Muscle layer of duodenum (tissue), 2 donors: ENCODE results near the gene GRIP1.

ENCODE experiments used
- H3K27ac ChIP-seq: one replicate; pipeline ENCODE4 v1.7.0; 2013; ENCODE audit warnings: mild to moderate bottlenecking, low read length
- H3K27me3 ChIP-seq: one replicate; pipeline ENCODE4 v1.7.0; 2013; ENCODE audit warnings: low read depth, mild to moderate bottlenecking, control low read depth, low read length
- H3K36me3 ChIP-seq, 2 donors: one replicate each; pipeline ENCODE4 v1.7.0; 2013; ENCODE audit warnings: low read length in 2 of 2, control low read depth in 1 of 2, mild to moderate bottlenecking in 1 of 2; ENCODE audit not compliant: insufficient read depth in 2 of 2, control insufficient read depth in 1 of 2
- H3K4me1 ChIP-seq, 2 donors: one replicate each; pipeline ENCODE4 v1.7.0; 2013; ENCODE audit warnings: low read length in 2 of 2, mild to moderate bottlenecking in 2 of 2, control low read depth in 1 of 2, moderate library complexity in 1 of 2; ENCODE audit not compliant: insufficient read depth in 2 of 2, control insufficient read depth in 1 of 2
- H3K4me3 ChIP-seq, 2 donors: one replicate each; pipeline ENCODE4 v1.7.0; 2013; ENCODE audit warnings: low read length in 2 of 2, low read depth in 1 of 2, mild to moderate bottlenecking in 1 of 2
- H3K9me3 ChIP-seq, 2 donors: one replicate each; pipeline ENCODE4 v1.7.0; 2013; ENCODE audit warnings: low read length in 2 of 2, control low read depth in 1 of 2, mild to moderate bottlenecking in 1 of 2; ENCODE audit not compliant: control insufficient read depth in 1 of 2
- donor health status: healthy.

The GRIP1 gene

DNA sequence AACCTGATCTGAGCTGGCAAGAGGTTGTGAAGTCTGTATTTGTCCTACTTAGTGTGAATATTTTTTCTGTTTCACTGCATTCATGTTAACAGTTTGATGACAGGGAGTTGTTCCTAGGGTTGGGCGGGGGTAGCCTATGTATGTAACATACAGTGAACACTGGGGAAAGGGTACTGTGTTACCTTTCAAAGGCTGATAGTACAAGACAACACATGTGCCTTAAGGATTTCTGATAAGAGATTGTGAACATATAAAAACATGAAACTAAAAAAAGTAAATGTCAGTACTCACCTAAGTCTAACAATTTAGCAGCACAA is 30.5 kb upstream of the GRIP1 start:
- Histone ChIP-seq H3K36me3 (no peaks in the 10 kb centered on the region), H3K27me3 (no peaks in the 10 kb centered on the region), H3K4me1 (no peaks in the 10 kb centered on the region), H3K9me3 (no peaks in the 10 kb centered on the region), H3K27ac (no peak overlapping the region), H3K4me3 (no peak overlapping the region)

DNA sequence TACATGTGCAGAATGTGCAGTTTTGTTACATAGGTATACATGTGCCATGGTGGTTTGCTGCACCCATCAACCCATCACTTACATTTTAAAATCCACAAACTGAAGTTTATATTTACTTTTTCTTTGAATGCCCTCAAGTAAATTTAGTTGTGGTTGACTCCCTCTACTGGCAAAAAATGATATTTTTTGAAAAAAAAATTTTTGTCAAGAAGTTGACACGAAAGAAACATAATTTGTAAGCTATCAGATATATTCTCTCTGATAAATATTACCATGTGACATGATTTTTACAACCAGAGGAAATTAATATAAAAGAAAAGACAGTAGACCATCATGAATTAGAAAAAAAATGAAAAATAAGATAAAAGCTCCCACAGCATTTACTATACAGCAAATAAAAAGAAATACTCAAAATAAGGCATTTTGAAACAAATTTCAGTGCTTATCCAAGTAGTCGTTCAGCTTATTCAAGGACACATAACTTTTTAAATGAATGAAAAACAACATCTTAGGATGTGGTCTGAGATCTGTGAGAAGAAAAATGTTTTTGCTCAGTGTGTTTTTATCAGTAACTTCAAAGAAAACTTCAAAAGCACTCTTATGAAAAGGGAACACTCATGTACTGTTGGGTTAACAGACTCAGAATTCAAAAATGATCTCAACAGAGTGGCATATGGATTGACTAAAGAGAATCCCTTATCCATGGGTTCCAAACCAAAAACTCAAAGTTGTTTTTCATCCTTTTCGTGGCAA is 30.0 kb upstream of the GRIP1 start:
- H3K27ac ChIP-seq: no peak overlapping the region
- H3K4me3 ChIP-seq: no peak overlapping the region
- no peaks in the 10 kb centered on the region for H3K4me1 ChIP-seq
- H3K9me3 ChIP-seq: no peaks in the 10 kb centered on the region
- no peaks in the 10 kb centered on the region for H3K27me3 ChIP-seq
- H3K36me3 ChIP-seq: no peaks in the 10 kb centered on the region

DNA sequence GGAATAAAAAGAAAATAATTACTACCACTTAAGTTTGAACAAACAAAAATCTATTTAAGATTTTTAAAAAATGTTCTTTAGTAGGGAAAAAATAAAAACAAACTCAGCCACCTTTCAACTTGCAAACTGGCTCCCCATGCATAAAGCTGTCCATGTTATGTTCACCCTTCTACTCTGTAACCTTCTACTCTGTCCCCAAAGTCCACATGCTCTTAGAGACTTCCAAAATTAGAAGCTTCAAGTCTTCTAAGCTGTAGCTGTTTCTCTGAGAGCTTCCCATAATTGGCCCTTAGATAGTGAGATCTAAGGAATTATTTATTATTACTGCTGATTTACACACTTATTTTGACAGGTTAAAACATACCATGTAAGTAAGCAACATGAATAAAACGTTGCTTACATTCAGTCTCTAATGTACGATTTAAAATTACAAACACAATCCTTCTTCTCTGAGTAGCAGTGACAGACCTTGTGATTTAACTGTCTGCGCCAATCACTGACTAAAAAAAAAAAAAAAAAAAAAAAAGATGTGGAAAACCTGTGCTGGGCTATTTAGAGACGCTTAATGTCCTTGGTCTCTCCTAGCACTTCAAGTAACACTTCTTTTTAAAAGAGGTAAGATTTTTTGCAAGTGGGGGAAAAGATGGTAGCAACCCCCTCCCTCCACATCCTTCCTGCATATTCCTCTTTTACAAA is 28.3 kb upstream of the GRIP1 start:
- no peaks in the 10 kb centered on the region for H3K27me3 ChIP-seq
- H3K9me3 ChIP-seq: no peaks in the 10 kb centered on the region
- no peaks in the 10 kb centered on the region for H3K36me3 ChIP-seq
- no peak overlapping the region for H3K27ac ChIP-seq
- H3K4me3 ChIP-seq: no peak overlapping the region
- no peaks in the 10 kb centered on the region for H3K4me1 ChIP-seq

DNA sequence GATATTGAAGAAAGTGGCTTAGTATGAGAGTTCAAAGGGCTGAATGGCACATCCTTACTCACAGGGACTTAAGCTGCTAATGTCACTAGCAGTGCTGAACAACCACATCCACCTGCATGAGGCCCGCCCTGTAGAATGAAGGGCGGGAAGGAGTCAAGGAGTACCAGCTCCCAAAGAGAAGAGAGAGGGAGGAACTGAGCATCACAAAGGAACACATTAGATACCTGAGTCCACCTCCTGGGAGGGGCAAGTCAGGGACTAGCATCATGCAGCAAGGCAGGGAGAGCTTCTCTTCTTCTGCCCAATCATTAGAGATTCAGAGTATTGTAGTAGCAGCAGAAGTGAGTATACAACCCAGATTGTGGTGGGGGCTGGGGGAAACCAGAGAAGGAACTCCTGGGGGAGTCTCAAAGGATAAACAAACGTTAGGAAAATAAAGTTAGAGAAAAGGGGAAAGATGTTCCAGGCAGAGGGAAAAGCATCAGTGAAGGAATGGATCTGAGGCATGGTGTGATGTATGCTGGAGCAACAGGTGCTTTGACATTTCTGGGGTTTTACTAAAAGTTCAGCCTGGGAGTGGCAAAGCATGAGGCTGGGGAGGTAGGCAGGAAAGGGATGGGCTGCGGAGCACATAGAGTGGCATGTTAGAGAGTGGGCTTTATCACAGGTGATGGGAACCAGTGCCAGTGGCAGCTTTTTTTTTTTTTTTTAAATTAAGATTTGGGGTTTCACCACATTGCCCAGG is 21.0 kb upstream of the GRIP1 start:
- no peaks in the 10 kb centered on the region for H3K9me3 ChIP-seq
- H3K36me3 ChIP-seq: no peaks in the 10 kb centered on the region
- no peak overlapping the region for H3K27ac ChIP-seq
- no peaks in the 10 kb centered on the region for H3K4me1 ChIP-seq
- H3K4me3 ChIP-seq: no peak overlapping the region
- no peaks in the 10 kb centered on the region for H3K27me3 ChIP-seq

- Histone ChIP-seq H3K36me3 (no peaks in the 10 kb centered on the region), H3K4me3 (no peak overlapping the region), H3K27ac (no peak overlapping the region), H3K9me3 (no peaks in the 10 kb centered on the region), H3K4me1 (no peaks in the 10 kb centered on the region), H3K27me3 (no peaks in the 10 kb centered on the region)
Measured at GRCh38 chr12:66698558-66698957, 19.7 kb upstream of the GRIP1 start.

DNA sequence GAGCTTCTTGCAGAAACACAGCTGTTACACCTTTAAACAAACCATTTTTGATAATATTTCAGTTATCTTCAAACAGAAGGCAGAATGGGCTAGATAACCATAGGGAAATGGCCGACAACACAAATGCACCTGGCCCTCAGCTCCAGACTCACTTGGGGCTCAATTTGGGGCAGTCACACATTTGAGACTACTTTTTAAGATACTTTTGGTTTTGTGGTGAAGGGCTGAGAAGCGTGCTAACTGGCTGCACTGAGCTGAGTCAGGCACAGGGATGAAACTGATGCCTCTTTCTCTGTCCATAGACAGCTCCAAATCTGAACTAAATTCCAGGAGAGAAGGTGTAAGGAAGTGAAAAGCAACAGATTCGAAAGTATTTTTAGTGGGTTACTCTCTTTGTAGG is 18.5 kb upstream of the GRIP1 start:
- no peak overlapping the region for H3K4me3 ChIP-seq
- no peak overlapping the region for H3K27ac ChIP-seq
- no peaks in the 10 kb centered on the region for H3K4me1 ChIP-seq
- no peaks in the 10 kb centered on the region for H3K9me3 ChIP-seq
- H3K36me3 ChIP-seq: no peaks in the 10 kb centered on the region
- H3K27me3 ChIP-seq: no peaks in the 10 kb centered on the region

DNA sequence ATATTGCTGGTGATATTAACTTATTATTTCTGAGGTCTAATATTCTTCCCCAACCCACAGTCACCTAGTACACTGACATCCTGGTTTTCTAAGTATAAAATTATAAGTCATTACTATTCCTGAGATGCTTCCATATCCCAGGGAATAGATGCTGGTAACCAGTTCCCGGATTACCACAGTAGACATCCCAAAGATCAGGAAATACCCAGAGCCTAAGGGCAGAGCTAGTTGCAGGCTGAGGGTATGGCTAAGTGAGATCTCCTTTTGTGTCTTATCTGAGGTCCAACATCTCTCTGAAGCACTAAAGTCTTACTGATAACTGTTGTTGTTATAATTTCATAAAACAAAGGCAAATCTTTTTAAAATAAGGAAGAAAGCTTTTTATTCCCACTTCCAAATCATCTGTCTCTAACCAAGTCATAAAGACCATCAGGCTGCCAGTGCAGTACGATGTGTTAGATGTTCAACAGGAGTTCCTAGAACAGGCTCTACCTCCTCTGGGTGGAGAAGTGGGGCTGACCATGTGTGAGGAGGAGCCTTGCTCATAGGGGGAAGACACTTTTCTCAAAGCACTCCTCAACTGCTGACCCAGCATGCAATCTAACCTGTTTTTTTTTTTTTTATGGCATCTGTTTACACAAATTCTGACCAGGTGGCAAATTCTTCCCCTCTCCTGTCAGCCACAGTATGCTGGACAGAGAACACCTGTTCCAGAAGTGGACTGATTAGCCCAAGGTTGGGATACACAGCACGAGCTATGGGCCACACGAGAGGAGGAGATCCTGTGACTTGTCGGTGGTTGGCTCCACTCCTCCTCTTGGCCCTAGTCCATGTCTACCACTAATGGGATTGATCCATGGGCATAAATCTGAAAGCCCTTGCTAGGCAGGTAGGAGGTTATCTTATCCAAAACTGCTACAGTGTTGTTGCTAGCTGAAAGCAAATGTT is 16.1 kb upstream of the GRIP1 start:
- Histone ChIP-seq H3K4me3 (no peak overlapping the region), H3K4me1 (no peaks in the 10 kb centered on the region), H3K9me3 (no peaks in the 10 kb centered on the region), H3K27ac (no peak overlapping the region), H3K27me3 (no peaks in the 10 kb centered on the region), H3K36me3 (no peaks in the 10 kb centered on the region)

- Histone ChIP-seq H3K36me3 (no peaks in the 10 kb centered on the region), H3K27me3 (no peaks in the 10 kb centered on the region), H3K4me3 (no peak overlapping the region), H3K4me1 (no peaks in the 10 kb centered on the region), H3K27ac (no peak overlapping the region), H3K9me3 (no peaks in the 10 kb centered on the region)
Measured at GRCh38 chr12:66693901-66694513, 15.1 kb upstream of the GRIP1 start.

- Histone ChIP-seq H3K27me3 (no peaks in the 10 kb centered on the region), H3K4me3 (no peak overlapping the region), H3K27ac (no peak overlapping the region), H3K9me3 (no peaks in the 10 kb centered on the region), H3K36me3 (no peaks in the 10 kb centered on the region), H3K4me1 (no peaks in the 10 kb centered on the region)
Measured at GRCh38 chr12:66692986-66693385, 14.1 kb upstream of the GRIP1 start.

DNA sequence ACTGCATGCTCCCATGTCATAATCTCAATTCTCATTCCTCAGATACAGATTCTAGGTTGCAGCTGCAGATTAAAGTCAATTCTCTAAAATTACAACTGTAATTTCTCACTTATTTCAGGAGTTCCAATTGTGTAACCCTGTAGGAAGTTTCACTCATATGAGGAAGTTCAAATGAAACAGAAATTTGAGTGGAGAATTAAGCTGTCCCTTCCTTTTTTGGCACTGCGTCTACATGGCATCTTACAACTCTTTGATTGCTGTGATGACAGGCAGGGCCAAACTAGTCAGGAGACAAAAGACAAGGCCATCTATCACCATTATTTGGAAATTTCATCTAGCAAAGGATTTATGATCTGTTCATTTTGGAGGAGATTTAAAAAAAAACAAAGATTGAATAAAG is 13.3 kb upstream of the GRIP1 start:
- H3K27me3 ChIP-seq: no peaks in the 10 kb centered on the region
- H3K9me3 ChIP-seq: no peaks in the 10 kb centered on the region
- no peak overlapping the region for H3K4me3 ChIP-seq
- no peaks in the 10 kb centered on the region for H3K4me1 ChIP-seq
- no peaks in the 10 kb centered on the region for H3K36me3 ChIP-seq
- H3K27ac ChIP-seq: no peak overlapping the region
